ENCODE results near the gene RND1. TPM values are rescaled to one million over a fixed set of nuclear protein-coding genes. Genes with fewer than 3 reads are reported as not detected.

Gene RND1
- total RNA-seq, 1 donor, result 0.36 TPM

DNA sequence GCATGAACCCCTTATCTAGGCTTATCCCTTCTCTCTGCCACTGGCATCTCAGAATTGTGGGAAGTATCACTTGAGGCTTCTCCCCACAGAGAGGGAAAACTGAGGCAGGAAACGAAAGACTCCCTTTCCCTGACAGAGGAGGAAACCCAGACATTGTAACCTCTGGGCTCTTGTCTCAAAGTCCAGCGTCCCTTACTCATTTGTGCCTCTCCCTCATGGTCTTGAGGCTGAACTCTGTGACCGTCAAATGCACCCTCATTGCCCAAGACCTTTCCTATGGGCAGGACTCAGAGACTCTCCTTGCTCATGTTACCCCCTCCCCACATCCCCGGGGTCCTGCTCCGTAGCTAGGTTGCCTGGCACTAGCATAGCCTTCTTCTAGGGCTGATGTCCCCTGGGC, 43.5 kb downstream of the RND1 start:
- no peak overlapping the region for H3K27ac ChIP-seq (ENCODE audit: low read depth, low read length)
- no peak overlapping the region for H3K4me3 ChIP-seq (ENCODE audit: insufficient read depth, low read length)
- TF ChIP-seq, protein P1, sequence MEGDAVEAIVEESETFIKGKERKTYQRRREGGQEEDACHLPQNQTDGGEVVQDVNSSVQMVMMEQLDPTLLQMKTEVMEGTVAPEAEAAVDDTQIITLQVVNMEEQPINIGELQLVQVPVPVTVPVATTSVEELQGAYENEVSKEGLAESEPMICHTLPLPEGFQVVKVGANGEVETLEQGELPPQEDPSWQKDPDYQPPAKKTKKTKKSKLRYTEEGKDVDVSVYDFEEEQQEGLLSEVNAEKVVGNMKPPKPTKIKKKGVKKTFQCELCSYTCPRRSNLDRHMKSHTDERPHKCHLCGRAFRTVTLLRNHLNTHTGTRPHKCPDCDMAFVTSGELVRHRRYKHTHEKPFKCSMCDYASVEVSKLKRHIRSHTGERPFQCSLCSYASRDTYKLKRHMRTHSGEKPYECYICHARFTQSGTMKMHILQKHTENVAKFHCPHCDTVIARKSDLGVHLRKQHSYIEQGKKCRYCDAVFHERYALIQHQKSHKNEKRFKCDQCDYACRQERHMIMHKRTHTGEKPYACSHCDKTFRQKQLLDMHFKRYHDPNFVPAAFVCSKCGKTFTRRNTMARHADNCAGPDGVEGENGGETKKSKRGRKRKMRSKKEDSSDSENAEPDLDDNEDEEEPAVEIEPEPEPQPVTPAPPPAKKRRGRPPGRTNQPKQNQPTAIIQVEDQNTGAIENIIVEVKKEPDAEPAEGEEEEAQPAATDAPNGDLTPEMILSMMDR (IDR thresholded peaks at IDR 0.05; ENCODE audit: extremely low read depth, low read depth, low read length), result no peak
- peaks cover 8% of the 10 kb centered on the region for H3K36me3 ChIP-seq (ENCODE audit: insufficient read depth, low read length)
- H4K20me1 ChIP-seq (ENCODE audit: insufficient read depth, low read length), result peaks cover 19% of the 10 kb centered on the region
- H2AFZ ChIP-seq (ENCODE audit: low read length), result no peak overlapping the region
- no peaks in the 10 kb centered on the region for H3K27me3 ChIP-seq (ENCODE audit: insufficient read depth, low read length)
- peaks cover 2% of the 10 kb centered on the region for H3K79me2 ChIP-seq (ENCODE audit: insufficient read depth, low read length)
- no peak overlapping the region for H3K4me2 ChIP-seq (ENCODE audit: insufficient read depth, low read length)
- no peaks in the 10 kb centered on the region for H3K9me3 ChIP-seq (ENCODE audit: low read depth, low read length)
- peak; percentile 14 for DNase-seq (ENCODE audit: insufficient read length, low spot score, missing footprints)
- H3K4me1 ChIP-seq (ENCODE audit: insufficient read depth, low read length), result peaks cover 6% of the 10 kb centered on the region

DNA sequence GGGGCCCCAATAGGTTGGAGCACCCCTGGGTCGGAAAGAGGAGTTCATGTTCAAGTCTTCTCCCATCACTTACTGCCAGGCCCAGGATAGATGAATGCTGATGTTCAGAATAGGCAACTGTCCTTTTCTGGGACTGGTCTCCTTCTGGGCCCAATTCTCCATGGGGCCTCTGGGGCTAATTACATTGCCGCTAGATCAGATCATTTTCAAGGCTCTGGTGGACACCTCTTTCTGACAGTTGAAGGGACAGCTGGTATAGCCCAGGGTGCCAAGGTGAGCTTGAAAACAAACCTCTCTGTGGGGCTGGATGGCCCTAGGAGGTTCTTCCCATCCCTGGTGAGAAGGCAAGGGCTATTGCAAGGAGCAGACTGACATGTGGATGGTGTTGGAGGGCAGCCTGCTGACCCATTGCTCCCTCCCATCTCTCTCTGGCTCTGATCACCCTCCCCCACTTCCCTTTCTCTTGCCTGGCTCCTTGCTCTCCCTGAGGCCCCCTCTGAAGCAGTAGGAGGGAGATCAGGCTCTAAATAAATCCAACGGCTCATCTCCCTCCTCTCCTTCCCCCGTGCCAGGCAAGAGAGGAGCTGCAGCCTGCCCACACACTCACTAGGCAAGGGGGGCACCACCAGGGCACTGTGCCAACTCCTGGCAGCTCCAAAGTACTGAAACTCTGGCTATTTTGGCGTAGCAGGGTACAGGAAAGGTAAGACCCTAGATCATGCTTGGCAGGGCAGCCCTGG, 45.5 kb downstream of the RND1 start:
- Histone ChIP-seq H3K4me1 (ENCODE audit: insufficient read depth, low read length) (peaks cover 14% of the 10 kb centered on the region), H2AFZ (ENCODE audit: low read length) (no peak overlapping the region), H3K9me3 (ENCODE audit: low read depth, low read length) (no peaks in the 10 kb centered on the region), H3K36me3 (ENCODE audit: insufficient read depth, low read length) (peaks cover 3% of the 10 kb centered on the region), H3K27ac (ENCODE audit: low read depth, low read length) (no peak overlapping the region), H3K27me3 (ENCODE audit: insufficient read depth, low read length) (no peaks in the 10 kb centered on the region), H3K4me3 (ENCODE audit: insufficient read depth, low read length) (no peak overlapping the region), H4K20me1 (ENCODE audit: insufficient read depth, low read length) (peaks cover 23% of the 10 kb centered on the region), H3K4me2 (ENCODE audit: insufficient read depth, low read length) (no peak overlapping the region), H3K79me2 (ENCODE audit: insufficient read depth, low read length) (peaks cover 14% of the 10 kb centered on the region)
- TF ChIP-seq, protein P1 (IDR thresholded peaks at IDR 0.05; ENCODE audit: extremely low read depth, low read depth, low read length), result no peak
- peak; percentile 58 for DNase-seq (ENCODE audit: insufficient read length, low spot score, missing footprints)

DNA sequence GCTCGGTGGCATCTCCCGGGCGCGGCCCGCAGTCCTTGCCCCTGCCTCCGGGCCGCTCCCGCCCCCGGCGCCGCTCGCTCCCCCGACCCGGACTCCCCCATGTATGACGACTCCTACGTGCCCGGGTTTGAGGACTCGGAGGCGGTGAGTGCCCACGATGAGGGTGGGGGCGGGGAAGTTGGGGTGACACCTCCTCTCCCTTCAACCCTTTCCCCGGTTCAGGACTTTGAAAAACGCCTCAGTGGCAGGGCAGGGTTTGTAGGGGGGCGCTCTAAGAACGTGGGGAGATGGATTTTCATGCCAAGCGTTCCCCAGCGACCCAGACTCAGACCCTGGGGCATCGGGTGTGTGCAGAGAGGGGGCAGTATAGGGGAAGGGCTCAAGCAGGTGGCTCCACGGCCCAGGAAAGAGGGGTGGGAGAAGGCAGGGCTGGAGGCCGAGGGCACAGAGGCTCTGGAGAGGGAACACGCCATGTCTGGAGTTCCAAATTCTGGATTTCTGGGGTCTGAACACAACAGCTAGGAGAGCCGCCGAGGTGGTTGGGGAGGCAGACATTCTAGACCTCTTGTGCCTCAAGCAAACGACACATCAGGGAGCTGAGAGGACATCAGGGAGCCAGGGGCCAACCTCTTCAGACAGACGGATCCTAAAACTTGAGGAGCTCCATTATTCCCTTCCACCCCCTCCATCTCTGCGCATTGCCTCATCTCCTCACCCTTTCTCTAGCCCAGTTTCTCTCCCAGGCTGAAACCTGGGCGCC, 46.7 kb downstream of the RND1 start:
- DNase-seq (ENCODE audit: insufficient read length, low spot score, missing footprints), result peak; percentile 65
- Histone ChIP-seq H4K20me1 (ENCODE audit: insufficient read depth, low read length) (peaks cover 20% of the 10 kb centered on the region), H3K4me3 (ENCODE audit: insufficient read depth, low read length) (peak overlapping the region; percentile 79), H3K4me2 (ENCODE audit: insufficient read depth, low read length) (peak overlapping the region; percentile 88), H3K79me2 (ENCODE audit: insufficient read depth, low read length) (peaks cover 19% of the 10 kb centered on the region), H3K4me1 (ENCODE audit: insufficient read depth, low read length) (peaks cover 18% of the 10 kb centered on the region), H3K27ac (ENCODE audit: low read depth, low read length) (no peak overlapping the region), H3K9me3 (ENCODE audit: low read depth, low read length) (no peaks in the 10 kb centered on the region), H3K36me3 (ENCODE audit: insufficient read depth, low read length) (no peaks in the 10 kb centered on the region), H3K27me3 (ENCODE audit: insufficient read depth, low read length) (no peaks in the 10 kb centered on the region), H2AFZ (ENCODE audit: low read length) (no peak overlapping the region)
- TF ChIP-seq, protein P1 (IDR thresholded peaks at IDR 0.05; ENCODE audit: extremely low read depth, low read depth, low read length), result no peak

All from osteoblast (primary cell).